HG02642 (cell line): ENCODE data around the gene TMEM63C.

Experiments
- ATAC-seq: cut with Tn5 transposase; IDR thresholded peaks from one replicate; pipeline ENCODE4 v1.9.1; 2021; ENCODE audit warnings: mild to moderate bottlenecking; ENCODE audit not compliant: unreplicated experiment, poor library complexity

Gene TMEM63C

DNA sequence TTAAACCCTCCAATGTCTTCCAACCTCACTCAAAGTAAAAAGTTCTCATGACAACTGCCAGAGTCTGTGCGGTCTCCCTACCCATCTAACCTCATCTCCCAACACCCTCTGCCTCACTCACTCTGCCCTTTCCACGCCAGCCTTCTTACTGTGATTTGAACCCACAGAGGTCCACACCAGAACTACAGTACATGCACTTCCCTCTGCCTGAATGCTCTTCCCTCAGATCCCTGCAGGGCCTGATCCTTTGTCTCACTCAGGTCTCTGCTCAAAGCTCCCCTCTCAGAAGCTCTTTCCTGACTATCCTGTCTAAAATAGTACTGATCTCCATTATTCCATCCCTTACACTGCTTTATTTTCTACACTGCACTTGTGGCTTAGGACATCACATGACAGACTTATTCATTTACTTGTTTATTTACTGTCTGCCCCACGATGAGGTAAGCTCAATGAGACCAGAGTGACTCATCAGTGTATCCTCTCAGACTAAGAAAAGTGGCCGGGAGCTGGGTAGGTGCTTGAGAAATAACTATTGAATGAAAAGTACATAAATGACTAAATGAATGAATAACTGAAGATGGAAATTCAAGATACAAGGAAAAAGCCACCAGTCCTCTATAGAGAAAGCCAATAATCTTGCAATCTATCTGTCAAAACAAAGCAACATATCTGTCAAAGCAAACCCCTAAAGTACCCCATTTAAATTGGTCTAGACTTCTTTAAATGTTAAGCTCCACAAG is 122.0 kb downstream of the TMEM63C start:
- no peak for ATAC-seq

DNA sequence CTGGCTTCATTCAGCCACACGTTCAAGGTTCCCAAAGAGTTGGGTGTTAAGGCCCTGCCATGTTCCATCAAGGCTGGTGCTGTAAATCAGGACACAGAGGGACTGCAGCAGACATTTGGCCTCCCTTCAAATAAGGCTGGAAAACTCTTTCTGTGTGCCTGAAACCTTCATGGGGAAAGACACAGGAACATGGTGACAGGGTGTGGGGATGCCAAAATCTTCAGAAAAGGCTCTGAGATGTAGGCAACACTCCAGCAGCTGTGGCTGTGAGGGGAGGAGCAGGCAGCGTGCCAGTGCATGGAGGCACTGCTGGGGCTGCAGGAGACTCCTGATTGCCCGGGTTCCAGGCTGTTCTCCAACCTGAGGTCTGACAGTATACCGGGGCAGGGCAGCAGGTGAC is 124.1 kb downstream of the TMEM63C start:
- no peak for ATAC-seq

DNA sequence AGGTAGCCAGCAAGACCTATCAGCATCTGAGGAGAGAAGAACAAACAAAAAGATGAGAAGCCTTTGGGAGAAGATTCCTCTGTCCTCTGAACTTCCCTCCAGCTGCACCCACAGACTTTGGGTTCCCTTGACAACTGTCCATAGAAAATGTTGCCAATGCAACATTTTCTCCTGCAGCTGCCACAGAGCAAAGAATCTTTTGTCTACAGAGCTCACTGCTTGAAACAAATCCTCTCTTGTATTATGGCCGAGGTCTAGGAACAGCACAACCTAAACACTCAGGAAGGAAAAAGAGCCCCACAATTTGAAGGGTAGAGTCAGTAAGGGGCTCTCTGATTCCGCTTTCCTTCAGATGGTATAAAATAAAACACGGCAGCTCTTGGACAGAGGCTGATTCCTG is 124.8 kb downstream of the TMEM63C start:
- no peak for ATAC-seq

DNA sequence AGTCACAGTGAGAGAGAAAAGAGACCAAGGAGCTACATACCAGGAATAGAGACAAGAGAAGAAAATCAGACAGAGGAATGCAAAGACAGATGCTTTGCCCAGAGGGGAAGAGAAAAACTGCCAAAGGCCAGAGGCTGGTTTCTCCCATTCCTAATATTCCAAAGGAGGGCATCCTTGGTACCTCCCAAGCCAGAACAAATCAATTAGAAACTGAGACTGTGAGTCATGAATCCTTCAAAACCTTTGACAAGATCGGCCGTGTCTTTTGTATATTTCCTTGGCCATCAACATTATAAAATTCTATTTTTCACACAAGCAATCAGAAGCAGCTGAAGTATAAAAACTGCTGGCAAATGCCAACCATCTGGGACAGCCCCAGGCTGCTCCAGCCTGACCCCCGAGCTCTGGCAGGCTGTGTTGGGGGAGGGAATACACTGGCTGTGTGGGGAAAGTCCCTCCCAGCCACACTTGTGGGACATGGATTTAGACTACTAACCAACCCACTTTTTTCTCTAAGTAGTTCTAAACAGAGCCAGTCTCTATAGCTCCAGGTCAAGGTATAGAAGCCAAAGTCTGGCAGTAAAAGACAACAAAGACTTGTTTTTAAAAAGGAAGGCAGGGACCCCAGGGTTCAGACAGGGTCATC is 125.4 kb downstream of the TMEM63C start:
- ATAC-seq: no peak
